HG03060 (cell line): ENCODE data around the gene SLC5A11.
"Not testable (repeated sequence)": the region's sequence is repeated elsewhere in the genome, so short reads cannot be mapped to it uniquely, and the experiment has no call there.

Source experiments
- ATAC-seq: cut with Tn5 transposase; IDR thresholded peaks from one replicate; pipeline ENCODE4 v1.9.1; 2021; ENCODE audit warnings: low read depth, moderate number of reproducible peaks; ENCODE audit not compliant: unreplicated experiment

The SLC5A11 gene, protein sequence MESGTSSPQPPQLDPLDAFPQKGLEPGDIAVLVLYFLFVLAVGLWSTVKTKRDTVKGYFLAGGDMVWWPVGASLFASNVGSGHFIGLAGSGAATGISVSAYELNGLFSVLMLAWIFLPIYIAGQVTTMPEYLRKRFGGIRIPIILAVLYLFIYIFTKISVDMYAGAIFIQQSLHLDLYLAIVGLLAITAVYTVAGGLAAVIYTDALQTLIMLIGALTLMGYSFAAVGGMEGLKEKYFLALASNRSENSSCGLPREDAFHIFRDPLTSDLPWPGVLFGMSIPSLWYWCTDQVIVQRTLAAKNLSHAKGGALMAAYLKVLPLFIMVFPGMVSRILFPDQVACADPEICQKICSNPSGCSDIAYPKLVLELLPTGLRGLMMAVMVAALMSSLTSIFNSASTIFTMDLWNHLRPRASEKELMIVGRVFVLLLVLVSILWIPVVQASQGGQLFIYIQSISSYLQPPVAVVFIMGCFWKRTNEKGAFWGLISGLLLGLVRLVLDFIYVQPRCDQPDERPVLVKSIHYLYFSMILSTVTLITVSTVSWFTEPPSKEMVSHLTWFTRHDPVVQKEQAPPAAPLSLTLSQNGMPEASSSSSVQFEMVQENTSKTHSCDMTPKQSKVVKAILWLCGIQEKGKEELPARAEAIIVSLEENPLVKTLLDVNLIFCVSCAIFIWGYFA

DNA sequence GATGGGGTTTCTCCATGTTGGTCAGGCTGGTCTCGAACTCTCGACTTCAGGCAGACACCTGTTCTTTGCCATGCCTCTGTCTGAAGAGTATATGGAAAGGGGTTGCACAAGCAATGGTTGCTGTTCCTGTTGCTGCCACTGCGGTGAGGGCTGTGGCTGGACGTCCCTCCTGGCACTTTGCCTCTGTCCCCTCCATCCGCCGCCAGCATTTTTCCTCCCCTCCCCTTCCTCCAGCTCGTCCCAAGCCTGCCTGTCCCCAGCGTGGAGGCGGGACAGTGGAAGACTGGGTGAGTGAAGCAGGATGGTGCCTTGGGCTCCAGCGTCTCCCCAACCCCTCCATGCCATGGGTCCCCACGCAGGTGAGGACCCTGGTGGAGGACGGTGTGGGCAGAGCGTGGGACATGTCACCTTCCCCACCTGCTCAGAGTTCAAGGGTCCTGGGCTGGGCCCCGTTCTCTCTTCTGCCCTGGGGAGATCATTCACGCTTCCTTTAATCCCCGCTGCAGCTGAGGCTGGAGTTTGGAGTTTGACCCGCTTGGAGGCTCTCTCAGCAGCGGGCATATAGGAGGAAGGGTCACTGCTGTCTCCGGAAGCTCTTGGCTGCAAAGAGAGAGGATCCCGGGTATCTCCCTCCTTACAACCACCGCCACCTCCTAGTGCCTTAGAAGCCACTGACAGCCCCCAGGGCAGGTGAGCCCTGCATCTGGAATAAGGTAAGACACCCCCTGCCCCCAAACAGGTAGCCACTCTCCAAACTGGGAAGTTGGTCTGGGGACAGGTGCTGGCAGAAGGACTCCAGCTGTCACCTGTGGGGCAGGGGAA, at the start of gene SLC5A11:
TSS of gene SLC5A11 (plus strand) at position 238 of the 822 bp plus-strand sequence. CDS start 12,681 bp downstream, outside the sequence.
- no peak for ATAC-seq

DNA sequence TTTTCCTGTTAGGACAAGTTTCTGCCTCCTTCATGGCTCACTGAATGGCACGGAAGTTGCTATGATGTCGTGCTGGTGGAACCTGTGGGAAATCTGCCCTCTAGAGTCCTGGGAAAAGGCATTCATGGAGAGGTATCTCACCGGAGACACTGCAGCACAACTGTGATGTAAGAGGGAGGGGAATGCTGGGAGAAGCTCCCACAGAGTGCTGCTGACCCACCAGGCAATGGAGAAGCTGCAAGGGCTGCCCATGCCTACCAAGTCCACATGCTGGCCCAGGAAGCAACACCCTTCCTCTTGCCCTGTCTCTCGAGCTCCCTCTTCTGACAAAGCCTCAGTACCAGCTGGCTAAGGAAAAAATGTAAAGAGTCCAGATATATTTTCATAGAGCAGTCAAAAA, 45.2 kb upstream of the SLC5A11 start:
- ATAC-seq, result no peak

DNA sequence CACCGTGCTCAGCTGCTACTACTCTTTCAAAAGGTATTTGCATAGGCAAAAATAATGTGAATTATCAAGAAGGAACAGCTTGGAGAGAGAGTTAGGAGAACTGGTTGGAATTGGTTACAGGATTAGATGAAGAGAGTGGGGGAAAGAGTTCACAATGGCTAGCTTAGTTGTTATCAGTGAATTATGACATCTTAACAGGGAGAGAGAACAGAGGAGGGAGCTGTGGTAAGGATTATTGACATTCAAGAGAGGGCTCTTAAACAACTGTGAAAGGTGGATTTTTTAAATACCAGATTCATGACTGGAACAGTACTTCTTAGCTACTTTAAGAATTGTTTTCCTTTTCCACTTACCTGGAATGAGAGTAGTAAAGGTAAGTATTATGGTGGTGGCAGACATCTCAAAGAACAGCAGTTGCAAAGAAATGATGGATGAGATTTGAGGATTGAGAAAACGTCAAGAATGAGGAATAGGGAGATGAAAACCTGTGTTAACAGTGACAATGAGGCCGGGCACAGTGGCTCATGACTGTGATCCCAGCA, 43.9 kb upstream of the SLC5A11 start:
- ATAC-seq, result no peak

DNA sequence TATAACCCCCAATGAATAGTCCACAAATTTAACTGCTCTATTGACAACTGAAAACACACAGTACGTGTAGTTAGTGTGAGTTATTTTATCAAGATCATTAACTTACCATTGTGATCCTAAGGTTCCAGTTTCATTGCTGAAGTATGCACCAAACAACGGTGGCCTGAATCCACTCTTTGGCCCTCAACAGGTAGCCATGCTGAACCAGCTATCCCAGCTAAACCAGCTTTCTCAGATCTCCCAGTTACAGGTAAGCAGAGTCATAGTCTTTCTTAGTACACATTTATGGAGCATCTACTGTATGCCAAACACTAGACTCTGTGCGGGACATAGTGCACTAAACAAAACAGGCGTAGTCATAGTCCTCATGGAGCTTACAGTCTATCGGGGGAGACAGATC, 40.3 kb upstream of the SLC5A11 start:
- no peak for ATAC-seq

DNA sequence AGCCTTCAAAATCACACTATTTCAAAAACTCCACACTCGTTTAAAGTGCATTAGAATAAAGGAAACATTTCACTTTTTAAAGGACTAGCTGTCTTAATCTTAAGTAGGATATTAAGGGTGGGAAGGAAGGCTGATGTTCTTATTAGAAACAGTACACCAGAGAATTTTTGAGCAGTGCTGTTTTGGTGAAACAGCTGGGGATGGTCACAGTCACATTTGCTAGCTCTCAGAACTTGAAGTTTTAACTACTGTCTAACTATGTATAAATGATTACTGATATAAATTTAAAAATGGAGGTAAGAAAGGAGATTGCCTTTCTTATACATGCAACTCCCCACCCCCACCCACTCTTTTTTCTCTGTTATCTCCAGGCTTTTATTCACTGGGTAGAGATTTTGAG, 38.5 kb upstream of the SLC5A11 start:
- no peak for ATAC-seq

DNA sequence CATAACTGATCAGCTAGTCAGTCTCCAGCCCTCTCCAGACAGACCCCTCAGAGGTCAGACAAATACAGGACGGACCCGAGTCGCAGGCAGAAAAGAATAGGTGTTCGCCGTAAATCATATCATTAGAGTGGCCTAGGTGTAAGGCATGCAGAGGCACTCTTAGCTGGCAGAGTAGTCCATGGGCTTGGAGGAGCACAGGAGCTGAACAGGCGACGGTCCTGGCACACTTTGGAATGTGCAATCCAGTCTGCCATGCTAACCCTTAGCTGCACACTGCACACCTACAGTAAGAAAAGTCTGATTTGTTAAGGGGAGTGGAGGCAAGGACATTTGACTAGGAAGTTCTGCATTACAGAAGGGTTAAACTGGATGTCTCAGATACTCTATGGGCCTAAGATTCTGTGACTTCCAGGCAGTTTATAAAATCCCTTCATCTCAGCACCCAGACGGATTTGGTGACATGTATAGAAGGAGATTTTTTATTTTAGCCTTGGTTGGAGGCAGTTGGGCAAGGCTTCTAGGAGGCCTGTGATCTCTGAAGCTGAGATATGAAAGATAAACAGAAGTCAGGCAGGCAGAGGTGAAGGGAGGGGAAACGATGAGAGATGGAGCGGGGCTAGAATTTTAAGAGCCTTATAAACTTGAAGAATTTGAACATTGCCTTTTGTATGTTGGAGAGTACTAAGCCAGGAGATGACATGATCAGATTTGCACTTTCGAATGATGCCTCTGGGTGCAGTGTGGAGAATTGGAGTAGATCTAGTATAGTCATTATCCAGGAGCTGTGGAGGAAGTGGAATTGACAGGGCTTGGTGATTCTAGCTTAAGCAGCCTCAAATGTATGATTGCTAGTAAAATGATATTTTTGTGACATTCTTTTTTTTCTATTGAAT, 34.6 kb upstream of the SLC5A11 start:
- ATAC-seq, result no peak

DNA sequence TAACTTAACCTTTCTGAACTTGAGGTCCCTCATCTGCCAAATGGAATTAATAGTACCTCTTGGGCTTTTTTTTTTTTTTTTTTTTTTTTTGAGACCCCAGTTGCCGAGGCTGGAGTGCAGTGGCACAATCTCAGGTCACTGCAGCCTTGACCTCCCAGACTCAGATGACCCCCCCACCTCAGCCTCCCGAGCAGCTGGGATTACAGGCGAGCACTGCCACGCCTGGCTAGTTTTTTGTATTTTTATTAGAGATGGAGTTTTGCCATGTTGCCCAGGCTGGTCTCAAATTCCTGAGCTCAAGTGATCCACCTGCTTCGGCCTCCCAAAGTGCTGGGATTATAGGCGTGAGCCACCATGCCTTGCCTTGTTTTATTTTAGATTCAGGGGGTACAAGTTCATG, 33.0 kb upstream of the SLC5A11 start:
- ATAC-seq, result not testable (repeated sequence)

DNA sequence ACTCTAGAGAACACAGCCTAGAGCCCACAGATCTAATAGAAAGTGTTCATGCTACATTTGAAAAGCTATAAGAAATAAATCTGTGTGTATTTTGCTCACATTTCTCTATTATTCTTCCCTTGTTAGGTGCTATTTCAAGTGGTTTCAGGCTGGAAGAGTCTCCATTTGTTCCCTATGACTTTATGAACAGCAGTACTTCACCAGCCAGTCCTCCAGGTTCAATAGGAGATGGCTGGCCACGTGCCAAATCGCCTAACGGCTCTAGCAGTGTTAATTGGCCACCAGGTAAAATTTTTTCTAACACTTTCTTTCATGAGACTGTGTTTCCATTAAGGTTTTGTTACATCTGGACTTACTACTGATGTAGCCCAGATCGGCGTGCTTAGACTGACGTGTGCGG, 30.7 kb upstream of the SLC5A11 start:
- no peak for ATAC-seq

DNA sequence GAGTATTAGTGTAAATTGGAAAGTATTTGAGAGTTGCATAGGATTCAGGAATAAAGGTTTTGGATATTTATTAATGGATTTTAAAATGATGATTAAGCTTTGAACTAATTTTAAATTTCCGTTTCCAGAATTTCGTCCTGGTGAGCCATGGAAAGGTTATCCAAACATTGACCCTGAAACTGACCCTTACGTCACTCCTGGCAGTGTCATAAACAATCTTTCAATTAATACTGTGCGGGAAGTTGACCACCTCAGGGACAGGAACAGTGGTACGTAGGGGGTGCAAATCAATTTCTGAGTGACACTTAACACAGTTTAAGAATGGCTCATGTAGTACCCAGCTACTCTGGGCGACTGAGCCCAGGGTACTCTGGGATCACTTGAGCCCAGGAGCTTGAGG, 29.1 kb upstream of the SLC5A11 start:
- no peak for ATAC-seq

DNA sequence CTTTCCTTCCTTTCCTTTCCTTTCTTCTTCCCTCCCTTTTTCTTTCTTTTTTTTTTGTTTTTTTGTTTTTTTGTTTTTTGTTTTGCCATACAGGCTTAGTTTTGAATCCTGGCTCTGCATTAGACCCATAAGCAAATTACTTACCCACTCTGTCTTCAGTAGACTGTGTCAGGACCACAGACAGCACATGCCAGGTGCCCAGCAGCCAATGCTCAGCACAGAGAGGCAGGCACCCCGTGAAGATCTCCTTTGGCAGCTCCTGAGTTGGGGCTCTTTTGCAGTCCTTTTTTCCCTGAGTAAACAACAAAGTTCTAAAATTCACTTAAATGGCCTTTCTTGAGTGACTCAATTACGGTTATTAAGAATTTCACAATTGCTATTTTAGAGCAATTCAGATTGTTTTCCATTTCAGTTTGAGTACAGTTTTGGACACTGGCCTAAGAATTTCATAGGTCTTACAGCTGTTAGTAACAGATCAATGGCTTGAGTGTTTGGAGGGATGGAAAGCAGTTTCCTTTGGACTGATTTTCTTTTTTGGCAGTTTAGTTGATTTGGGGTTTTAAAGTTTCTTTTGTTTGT, 26.2 kb upstream of the SLC5A11 start:
- ATAC-seq, result no peak

DNA sequence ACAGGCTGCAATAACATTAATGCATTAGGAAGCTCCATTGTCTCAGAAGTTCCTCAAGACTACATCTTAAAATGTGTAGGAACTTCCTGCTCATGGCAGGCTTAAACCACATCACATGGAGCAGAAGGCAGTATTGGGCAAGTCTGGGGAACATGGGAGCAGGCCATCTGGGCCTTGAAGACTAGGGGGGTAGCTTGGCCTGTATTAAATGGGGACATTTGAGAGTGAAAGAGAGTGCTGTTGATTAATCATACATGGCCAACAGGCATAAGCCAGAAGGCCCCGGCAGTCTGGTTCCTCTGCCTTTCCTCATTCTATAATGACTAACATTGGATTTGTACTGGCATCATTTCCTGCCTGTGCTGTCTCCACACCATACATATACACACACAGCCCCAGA, 25.2 kb upstream of the SLC5A11 start:
- ATAC-seq, result no peak

DNA sequence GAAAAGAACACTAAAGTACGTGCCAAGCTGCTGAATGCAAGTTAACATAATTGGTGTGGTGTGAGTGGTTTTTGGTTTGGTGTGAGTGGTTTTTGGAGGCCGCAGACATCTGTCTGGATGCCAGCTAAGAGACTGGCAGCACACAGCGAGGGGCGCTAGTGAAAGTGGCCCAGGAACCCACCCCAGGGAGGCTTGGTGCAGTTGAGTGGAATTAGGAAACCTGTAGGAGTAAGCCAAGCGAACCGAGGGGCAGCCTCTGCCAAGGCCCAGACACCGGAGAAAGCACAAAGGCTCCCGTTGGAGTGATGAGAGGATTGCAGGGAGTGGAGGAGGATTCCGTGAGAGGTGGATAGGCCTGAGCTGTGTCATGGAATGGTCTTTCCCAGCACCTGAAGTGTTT, 24.6 kb upstream of the SLC5A11 start:
- no peak for ATAC-seq

DNA sequence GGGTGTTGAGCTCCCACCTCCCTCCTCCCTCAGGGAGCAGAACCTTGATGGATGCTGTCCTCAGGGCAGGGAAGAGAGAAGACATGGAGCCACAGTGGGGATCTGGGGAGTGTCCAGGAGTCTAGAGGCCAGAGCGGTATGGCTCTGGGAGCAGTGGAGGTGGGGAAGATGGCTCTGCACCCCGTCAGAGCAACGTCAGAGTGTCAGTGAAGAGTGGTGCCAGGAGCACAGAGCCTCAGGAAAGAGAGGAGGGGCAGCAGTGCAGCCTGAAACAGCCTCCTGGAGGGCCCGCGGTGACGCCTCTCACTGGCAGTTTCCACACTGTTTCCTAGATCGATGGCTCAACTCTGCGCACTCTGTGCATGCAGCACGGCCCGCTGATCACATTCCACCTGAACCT, 23.2 kb upstream of the SLC5A11 start:
- ATAC-seq, result no peak

DNA sequence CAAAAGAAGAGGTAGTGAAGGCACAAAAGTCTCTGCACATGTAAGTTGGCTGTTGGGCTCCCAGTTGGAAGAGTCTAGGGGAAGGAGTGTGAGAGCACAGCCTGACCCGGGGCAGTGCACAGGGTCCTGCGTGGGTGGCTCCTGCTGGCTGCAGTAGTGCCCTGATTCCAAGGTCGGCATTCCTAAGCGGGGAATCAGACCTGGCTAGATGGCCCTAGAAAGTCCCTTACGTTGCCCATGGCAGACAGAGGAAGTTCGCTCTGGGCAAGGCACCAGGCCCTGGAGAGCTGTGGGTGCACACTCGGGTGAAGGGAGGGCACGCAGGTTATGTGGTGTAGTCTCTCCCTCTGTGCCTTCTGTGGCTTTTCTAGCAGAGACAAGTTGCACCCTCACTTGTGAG, 22.8 kb upstream of the SLC5A11 start:
- ATAC-seq, result no peak

DNA sequence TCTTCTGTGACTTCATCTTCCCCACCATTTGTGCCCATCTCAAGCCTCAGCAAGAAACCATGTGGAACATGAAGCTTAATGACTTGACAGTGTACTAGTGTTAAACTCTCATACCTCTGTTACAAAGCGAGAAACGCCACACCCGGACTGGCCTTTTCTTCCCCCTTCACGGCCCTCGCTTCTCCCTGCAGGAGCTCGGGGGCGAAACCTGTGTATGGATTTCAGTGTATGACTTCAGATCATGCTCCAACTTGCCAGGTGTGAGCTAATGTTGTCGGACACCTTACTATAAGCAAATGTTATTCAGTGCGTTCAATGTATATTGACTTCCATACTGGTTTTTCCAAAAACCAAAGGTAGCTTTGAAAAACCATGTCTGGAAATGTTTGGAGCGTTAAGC, 20.1 kb upstream of the SLC5A11 start:
- ATAC-seq, result no peak

DNA sequence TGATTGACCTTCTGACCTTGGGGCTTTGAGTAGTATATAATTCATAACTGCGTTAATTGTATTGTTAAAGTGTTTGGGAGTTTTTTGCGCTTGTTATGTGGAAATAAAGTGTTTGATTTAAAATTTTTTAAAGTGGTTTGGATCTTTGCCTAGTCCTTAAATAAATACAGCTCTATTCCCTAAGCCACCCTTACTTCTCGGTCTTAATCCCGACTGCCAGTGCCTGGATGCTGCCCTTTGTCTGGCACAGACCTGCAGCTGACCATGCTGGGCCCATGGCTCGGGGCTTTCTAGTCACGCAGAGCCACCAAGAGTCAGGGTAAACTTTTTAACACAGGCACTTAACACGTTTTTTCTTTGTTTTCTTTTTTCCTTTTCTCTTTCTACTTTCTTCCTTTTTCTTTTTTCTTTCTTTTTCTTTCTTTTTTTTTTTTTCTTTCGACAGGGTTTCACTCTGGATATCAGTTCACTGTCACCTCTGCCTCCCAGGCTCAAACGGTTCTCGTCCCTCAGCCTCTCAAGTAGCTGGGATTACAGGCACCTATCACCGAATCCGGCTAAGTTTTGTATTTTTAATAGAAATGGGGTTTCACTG, 19.6 kb upstream of the SLC5A11 start:
- ATAC-seq, result no peak

DNA sequence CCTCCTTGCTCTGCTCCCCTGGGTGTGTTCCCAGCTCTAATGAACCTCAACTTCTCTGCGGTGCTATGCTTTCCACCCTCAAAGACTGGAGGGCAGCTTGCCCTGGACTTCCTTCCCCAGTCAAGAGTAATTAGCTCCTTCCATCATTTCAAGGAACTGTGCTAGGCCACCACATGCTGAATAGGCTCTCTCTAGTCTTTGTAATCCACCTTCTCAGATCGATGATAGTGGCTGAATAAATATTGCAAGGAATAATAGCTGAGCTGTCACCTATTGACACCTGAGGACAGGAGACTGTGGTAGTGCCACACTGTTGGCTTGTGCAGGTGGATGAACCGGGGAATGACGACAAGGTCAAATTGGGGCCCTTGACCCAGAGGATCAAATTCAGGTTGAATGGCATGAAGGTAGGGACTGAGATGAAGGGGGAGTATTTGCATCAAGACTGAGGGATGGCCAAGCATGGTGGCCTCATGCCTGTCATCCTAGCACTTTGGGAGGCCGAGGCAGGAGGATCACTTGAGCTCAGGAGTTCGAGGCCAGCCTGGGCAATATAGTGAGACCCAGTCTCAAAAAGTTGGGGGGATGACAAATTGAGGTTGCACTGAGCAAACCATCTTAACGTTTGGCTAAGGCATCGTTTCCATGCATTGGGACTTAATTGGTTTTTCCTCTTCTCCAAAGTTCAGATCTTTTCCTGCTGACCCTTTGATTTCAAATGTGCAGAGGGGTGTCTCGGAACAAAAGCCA, 18.8 kb upstream of the SLC5A11 start:
- ATAC-seq, result no peak

DNA sequence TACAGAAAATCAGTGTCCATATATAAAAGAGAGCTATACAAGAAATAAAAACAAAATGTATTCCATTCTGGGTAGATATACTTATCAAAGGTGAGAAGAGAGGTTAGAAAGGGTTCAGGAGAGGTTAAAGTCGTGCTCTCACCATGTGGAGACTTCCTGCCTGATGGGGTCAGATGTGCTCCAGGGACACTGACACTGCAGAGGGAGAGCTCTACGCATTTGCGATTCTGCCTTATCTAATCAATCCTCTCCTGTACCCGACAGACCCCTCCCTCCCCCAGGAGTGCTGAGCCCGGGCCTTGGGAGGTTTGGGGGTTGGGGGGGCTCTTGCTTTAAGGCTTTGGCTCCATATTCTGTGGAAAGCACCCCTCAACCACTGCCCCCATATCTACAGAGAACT, 16.6 kb upstream of the SLC5A11 start:
- ATAC-seq, result no peak

DNA sequence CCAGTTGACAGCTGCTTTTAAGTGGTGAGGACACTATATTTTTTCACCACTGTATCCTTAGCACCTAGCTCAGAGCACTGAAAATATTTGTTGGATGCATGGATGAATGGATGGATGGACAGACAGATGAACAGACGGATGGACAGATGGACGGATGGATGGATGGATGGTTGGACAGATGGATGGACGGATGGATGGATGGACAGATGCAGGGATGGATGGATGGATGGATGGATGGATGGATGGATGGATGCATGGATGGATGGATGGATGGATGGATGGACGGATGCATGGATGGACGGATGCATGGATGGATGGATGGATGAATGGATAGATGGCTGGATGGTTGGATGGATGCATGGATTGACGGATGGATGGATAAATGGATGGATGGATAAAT, 12.4 kb upstream of the SLC5A11 start:
- no peak for ATAC-seq
